OCI-LY3 (cell line): ENCODE measurements around the gene ATIC.

Experiments used
- H2AFZ ChIP-seq: fragments of 200-600, 300-600 bp; shearing (Covaris generic); 2 replicates; pipeline ENCODE4 v1.6.0; 2014; ENCODE audit warnings: antibody characterized with exemption, low read depth, low read length
- H3K27ac ChIP-seq: fragments of 200-600, 300-600 bp; sonication (generic); 2 replicates; pipeline ENCODE4 v1.5.1; 2014; ENCODE audit warnings: mild to moderate bottlenecking, low read length, moderate library complexity, mixed read lengths
- H3K27me3 ChIP-seq: fragments of 200-600, 300-600 bp; sonication (generic); 2 replicates; pipeline ENCODE4 v1.6.1; 2014; ENCODE audit warnings: low read depth, low read length, mixed read lengths
- H3K36me3 ChIP-seq: fragments of 200-600, 300-600 bp; sonication (generic); replicated peaks from 2 replicates; pipeline ENCODE3; 2014; ENCODE audit warnings: low read depth, low read length, mixed read lengths
- H3K4me1 ChIP-seq: fragments of 300-600, 200-600 bp; sonication (generic); 2 replicates; pipeline ENCODE4 v1.6.1; 2014; ENCODE audit warnings: low read length, mixed read lengths
- H3K4me2 ChIP-seq: fragments of 200-600, 300-600 bp; sonication (generic); 2 replicates; pipeline ENCODE4 v1.6.1; 2014; ENCODE audit warnings: low read length, mixed read lengths
- H3K4me3 ChIP-seq: fragments of 300-600, 200-600 bp; sonication (generic); 2 replicates; pipeline ENCODE4 v1.5.1; 2014; ENCODE audit warnings: antibody characterized with exemption, mild to moderate bottlenecking, low read length, moderate library complexity
- H3K79me2 ChIP-seq: fragments of 300-600, 200-600 bp; shearing (Covaris generic); 2 replicates; pipeline ENCODE4 v1.6.1; 2014; ENCODE audit warnings: mild to moderate bottlenecking, low read length, mixed read lengths
- H3K9ac ChIP-seq: fragments of 300-600, 200-600 bp; shearing (Covaris generic); 2 replicates; pipeline ENCODE4 v1.6.0; 2014; ENCODE audit warnings: mild to moderate bottlenecking, low read length, moderate library complexity
- H3K9me3 ChIP-seq: fragments of 200-600, 300-600 bp; shearing (Covaris generic); 2 replicates; pipeline ENCODE4 v1.6.1; 2014; ENCODE audit warnings: low read length, mixed read lengths; ENCODE audit not compliant: insufficient read depth
- H4K20me1 ChIP-seq: fragments of 200-600, 300-600 bp; sonication (generic); 2 replicates; pipeline ENCODE4 v1.6.1; 2016; ENCODE audit warnings: low read length, mixed read lengths; ENCODE audit not compliant: insufficient read depth
- EZH2phosphoT487 ChIP-seq: fragments of 200-600 bp; shearing (Covaris generic); IDR thresholded peaks from 2 replicates; pipeline ENCODE4 v1.6.1; 2018; ENCODE audit warnings: antibody characterized with exemption, mixed run types, low read depth
- TF ChIP-seq, protein P1 (sequence below): fragments of 200-600, 300-600 bp; sonication (generic); IDR thresholded peaks from 2 replicates; pipeline ENCODE4 v1.5.1; 2014; ENCODE audit warnings: antibody characterized with exemption, low read length, low read depth

The ATIC gene

DNA sequence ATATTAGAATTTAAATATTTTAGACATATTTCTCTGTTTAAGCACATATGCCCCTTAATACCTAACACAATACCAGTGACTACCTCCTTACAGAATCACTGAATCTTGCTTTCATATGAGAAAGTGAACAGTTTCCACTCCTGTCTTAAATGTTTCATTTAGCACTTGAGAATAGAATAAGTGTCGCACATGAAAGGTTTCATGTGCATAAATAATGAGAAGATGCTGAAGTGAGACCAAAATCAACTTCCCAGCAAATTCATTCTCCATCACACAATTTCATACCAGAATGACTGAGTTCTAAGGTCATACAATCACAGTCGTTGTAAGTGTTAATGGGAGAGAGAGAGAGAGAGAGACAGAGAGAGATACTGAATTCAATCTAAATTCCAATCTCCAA is 51.2 kb downstream of the ATIC start:
- H3K9me3 ChIP-seq: no peaks in the 10 kb centered on the region
- H3K4me1 ChIP-seq: peaks cover 11% of the 10 kb centered on the region
- peaks cover 15% of the 10 kb centered on the region for H3K36me3 ChIP-seq
- H3K9ac ChIP-seq: no peak overlapping the region
- no peak overlapping the region for H3K27ac ChIP-seq
- no peaks in the 10 kb centered on the region for H3K27me3 ChIP-seq
- H3K4me2 ChIP-seq: no peak overlapping the region
- no peaks in the 10 kb centered on the region for H4K20me1 ChIP-seq
- H2AFZ ChIP-seq: no peak overlapping the region
- TF ChIP-seq EZH2phosphoT487: no peak
- TF ChIP-seq, protein P1, sequence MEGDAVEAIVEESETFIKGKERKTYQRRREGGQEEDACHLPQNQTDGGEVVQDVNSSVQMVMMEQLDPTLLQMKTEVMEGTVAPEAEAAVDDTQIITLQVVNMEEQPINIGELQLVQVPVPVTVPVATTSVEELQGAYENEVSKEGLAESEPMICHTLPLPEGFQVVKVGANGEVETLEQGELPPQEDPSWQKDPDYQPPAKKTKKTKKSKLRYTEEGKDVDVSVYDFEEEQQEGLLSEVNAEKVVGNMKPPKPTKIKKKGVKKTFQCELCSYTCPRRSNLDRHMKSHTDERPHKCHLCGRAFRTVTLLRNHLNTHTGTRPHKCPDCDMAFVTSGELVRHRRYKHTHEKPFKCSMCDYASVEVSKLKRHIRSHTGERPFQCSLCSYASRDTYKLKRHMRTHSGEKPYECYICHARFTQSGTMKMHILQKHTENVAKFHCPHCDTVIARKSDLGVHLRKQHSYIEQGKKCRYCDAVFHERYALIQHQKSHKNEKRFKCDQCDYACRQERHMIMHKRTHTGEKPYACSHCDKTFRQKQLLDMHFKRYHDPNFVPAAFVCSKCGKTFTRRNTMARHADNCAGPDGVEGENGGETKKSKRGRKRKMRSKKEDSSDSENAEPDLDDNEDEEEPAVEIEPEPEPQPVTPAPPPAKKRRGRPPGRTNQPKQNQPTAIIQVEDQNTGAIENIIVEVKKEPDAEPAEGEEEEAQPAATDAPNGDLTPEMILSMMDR: no peak
- H3K79me2 ChIP-seq: no peaks in the 10 kb centered on the region
- H3K4me3 ChIP-seq: no peak overlapping the region

- no peak overlapping the region for H3K4me2 ChIP-seq
- H3K27ac ChIP-seq: no peak overlapping the region
- no peaks in the 10 kb centered on the region for H3K9me3 ChIP-seq
- H2AFZ ChIP-seq: no peak overlapping the region
- no peak for TF ChIP-seq EZH2phosphoT487
- TF ChIP-seq, protein P1: no peak
- H3K36me3 ChIP-seq: peaks cover 15% of the 10 kb centered on the region
- H3K9ac ChIP-seq: no peak overlapping the region
- no peak overlapping the region for H3K4me3 ChIP-seq
- peaks cover 11% of the 10 kb centered on the region for H3K4me1 ChIP-seq
- H3K79me2 ChIP-seq: no peaks in the 10 kb centered on the region
- H4K20me1 ChIP-seq: no peaks in the 10 kb centered on the region
- no peaks in the 10 kb centered on the region for H3K27me3 ChIP-seq
These were observed 51.8 kb downstream of the ATIC start for GRCh38 chr2:215363461-215364156.

- H3K4me3 ChIP-seq: no peak overlapping the region
- no peak for TF ChIP-seq EZH2phosphoT487
- TF ChIP-seq, protein P1: no peak
- no peaks in the 10 kb centered on the region for H3K79me2 ChIP-seq
- H3K4me1 ChIP-seq: peaks cover 11% of the 10 kb centered on the region
- H2AFZ ChIP-seq: no peak overlapping the region
- H3K36me3 ChIP-seq: peaks cover 15% of the 10 kb centered on the region
- H4K20me1 ChIP-seq: no peaks in the 10 kb centered on the region
- H3K4me2 ChIP-seq: no peak overlapping the region
- no peak overlapping the region for H3K9ac ChIP-seq
- no peaks in the 10 kb centered on the region for H3K27me3 ChIP-seq
- no peaks in the 10 kb centered on the region for H3K9me3 ChIP-seq
- H3K27ac ChIP-seq: no peak overlapping the region
These were observed 52.6 kb downstream of the ATIC start for GRCh38 chr2:215364157-215365155.

DNA sequence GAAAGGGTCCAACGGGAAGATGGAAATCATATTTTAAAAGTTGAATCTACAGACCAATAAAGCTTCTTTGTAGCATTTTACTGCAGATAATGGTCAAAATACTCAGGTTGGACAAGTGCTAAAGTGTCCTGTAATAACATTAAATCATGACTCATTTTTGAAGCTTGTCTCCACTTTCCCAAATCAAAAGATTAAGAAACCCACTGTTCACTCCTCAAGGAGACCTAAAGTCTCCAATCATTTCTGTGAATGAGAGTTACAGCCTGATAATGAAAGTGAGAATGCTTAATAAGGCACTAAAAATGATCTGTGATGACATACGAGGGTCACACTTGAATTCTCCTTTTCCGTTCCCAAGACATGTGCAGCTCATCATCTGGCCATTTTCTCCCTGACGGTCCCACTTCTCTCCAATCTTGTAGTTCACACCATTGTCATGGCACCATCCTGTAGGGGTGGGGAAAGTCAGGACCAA is 53.4 kb downstream of the ATIC start:
- Histone ChIP-seq H4K20me1 (no peaks in the 10 kb centered on the region), H3K79me2 (no peaks in the 10 kb centered on the region), H3K9ac (no peak overlapping the region), H3K36me3 (peaks cover 15% of the 10 kb centered on the region), H2AFZ (no peak overlapping the region), H3K4me1 (peaks cover 11% of the 10 kb centered on the region), H3K27ac (no peak overlapping the region), H3K4me3 (no peak overlapping the region), H3K27me3 (no peaks in the 10 kb centered on the region), H3K9me3 (no peaks in the 10 kb centered on the region), H3K4me2 (no peak overlapping the region)
- TF ChIP-seq, protein P1: no peak
- TF ChIP-seq EZH2phosphoT487: no peak
